ENCODE results near the gene MRGPRD.

Gene MRGPRD

GRCh38 chr11:68996376-68997123 is 15.8 kb upstream of the MRGPRD start:
- DNase-seq (ENCODE audit: low read depth, low spot score): no peak
- ChIA-PET CTCF (no interaction called here), POLR2A (no interaction called here)
- no peak for TF ChIP-seq CTCF (IDR thresholded peaks at IDR 0.05; ENCODE audit: insufficient read depth, low read length, missing control alignments)
- H3K4me3 ChIP-seq (ENCODE audit: low read depth, low read length): no peak overlapping the region

- DNase-seq (ENCODE audit: low read depth, low spot score): no peak
- ChIA-PET CTCF (no interaction called here), POLR2A (no interaction called here)
- TF ChIP-seq CTCF (IDR thresholded peaks at IDR 0.05; ENCODE audit: insufficient read depth, low read length, missing control alignments): no peak
- H3K4me3 ChIP-seq (ENCODE audit: low read depth, low read length): no peak overlapping the region
Observed at GRCh38 chr11:68994894-68995285, 14.1 kb upstream of the MRGPRD start.

GRCh38 chr11:68994161-68994893 is 13.5 kb upstream of the MRGPRD start:
- DNase-seq (ENCODE audit: low read depth, low spot score): no peak
- ChIA-PET CTCF (no interaction called here), POLR2A (no interaction called here)
- no peak for TF ChIP-seq CTCF (IDR thresholded peaks at IDR 0.05; ENCODE audit: insufficient read depth, low read length, missing control alignments)
- no peak overlapping the region for H3K4me3 ChIP-seq (ENCODE audit: low read depth, low read length)

GRCh38 chr11:68993546-68993945 is 12.8 kb upstream of the MRGPRD start:
- ChIA-PET POLR2A (no interaction called here), CTCF (no interaction called here)

GRCh38 chr11:68992743-68993255 is 12.0 kb upstream of the MRGPRD start:
- H3K4me3 ChIP-seq (ENCODE audit: low read depth, low read length): no peak overlapping the region
- no peak for DNase-seq (ENCODE audit: low read depth, low spot score)
- ChIA-PET CTCF (no interaction called here), POLR2A (no interaction called here)
- TF ChIP-seq CTCF (IDR thresholded peaks at IDR 0.05; ENCODE audit: insufficient read depth, low read length, missing control alignments): no peak

More at GRCh38 chr11:68993546-68993945, 12.8 kb upstream of the MRGPRD start:
- TF ChIP-seq CTCF (IDR thresholded peaks at IDR 0.05; ENCODE audit: insufficient read depth, low read length, missing control alignments): no peak
- no peak for DNase-seq (ENCODE audit: low read depth, low spot score)
- no peak overlapping the region for H3K4me3 ChIP-seq (ENCODE audit: low read depth, low read length)

- ChIA-PET CTCF (interaction anchor here (1.5 kb wide), 1 partner anchor 12 kb away, joined by 4 read pairs; no protein-coding TSS in a partner anchor), POLR2A (no interaction called here)
- TF ChIP-seq CTCF (IDR thresholded peaks at IDR 0.05; ENCODE audit: insufficient read depth, low read length, missing control alignments): no peak
- no peak overlapping the region for H3K4me3 ChIP-seq (ENCODE audit: low read depth, low read length)
- DNase-seq (ENCODE audit: low read depth, low spot score): no peak
Observed at GRCh38 chr11:68990995-68991780, 10.4 kb upstream of the MRGPRD start.

Data from AG04449 (cell line).